ENCODE measurements around the gene ADAMTS17.
A peak's percentile ranks its signal among the peaks of the same experiment; 100 is the strongest.

The ADAMTS17 gene

DNA sequence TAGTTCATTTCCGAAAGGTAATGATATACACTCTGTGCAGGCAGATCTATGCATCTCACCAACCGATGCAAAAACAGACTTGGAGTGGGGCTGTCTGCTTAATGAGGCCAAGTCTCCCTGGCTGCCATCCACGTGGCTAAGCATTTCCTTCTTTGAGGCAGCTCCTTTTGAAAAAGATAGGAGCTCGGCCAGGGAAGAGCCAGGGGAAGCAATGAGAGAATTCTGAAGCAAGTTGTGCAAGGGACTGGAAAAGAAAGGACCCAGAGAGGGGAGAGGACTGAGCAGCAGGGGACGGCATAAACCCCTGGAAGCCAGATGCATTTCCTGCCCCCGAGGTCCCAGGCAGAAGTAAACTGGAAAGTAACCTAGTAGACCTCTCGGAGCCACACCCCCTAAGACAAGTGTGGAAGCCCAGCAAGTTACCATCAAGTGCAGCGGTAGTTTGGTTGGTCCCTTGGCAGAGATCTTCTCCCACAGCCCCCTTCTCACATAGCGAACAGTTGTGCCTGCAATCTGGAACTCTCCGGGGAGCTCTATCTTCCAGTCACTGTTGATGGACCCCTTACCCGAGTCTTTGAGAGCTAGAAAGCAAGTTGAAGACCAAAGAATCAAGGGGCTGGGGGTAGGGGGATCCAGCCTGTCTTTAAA lies 288.2 kb downstream of the ADAMTS17 start:
- peak overlapping the region; percentile 19; the same call in 1 of the 2 replicates for H3K27ac ChIP-seq
- TF ChIP-seq, protein P1, sequence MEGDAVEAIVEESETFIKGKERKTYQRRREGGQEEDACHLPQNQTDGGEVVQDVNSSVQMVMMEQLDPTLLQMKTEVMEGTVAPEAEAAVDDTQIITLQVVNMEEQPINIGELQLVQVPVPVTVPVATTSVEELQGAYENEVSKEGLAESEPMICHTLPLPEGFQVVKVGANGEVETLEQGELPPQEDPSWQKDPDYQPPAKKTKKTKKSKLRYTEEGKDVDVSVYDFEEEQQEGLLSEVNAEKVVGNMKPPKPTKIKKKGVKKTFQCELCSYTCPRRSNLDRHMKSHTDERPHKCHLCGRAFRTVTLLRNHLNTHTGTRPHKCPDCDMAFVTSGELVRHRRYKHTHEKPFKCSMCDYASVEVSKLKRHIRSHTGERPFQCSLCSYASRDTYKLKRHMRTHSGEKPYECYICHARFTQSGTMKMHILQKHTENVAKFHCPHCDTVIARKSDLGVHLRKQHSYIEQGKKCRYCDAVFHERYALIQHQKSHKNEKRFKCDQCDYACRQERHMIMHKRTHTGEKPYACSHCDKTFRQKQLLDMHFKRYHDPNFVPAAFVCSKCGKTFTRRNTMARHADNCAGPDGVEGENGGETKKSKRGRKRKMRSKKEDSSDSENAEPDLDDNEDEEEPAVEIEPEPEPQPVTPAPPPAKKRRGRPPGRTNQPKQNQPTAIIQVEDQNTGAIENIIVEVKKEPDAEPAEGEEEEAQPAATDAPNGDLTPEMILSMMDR (conservative IDR thresholded peaks at IDR 0.05), result no peak

DNA sequence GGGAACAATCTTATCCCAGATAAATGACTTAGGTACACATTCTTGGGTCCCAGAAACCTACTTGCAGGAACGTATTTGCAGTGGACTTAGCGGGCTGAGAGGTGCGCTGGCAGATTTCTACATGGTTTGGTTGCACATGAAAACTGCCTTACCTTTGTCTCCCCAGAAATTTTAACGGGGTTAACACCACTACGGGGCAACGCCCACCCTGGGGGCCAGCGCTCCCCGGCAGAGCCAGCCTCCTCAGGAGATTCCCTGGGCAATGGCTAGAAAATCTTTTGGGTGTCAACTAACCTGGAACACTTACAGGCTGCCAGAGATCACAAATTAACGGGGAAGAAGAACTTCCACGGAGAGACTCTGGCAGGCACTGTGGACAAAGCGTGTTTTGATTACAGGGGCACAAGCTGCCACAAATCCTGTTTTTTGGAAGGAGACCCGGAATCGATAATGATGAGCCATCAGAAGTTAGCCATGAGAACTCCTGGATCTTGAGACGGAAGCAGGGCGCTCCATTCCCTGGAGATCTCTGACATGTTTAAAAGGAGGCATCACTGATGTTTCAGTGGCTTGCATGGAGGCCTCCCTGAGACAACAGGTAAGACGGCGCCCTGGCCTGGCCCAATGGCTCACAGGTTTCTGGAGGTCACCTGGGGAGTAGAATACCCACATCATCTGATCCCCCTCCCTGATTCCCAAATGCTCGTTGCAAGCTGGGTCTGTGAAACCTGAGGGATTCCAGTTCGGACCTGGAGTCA lies 288.9 kb downstream of the ADAMTS17 start:
- H3K27ac ChIP-seq, result peak overlapping the region; percentile 19; the same call in 1 of the 2 replicates
- TF ChIP-seq, protein P1 (conservative IDR thresholded peaks at IDR 0.05), result no peak

DNA sequence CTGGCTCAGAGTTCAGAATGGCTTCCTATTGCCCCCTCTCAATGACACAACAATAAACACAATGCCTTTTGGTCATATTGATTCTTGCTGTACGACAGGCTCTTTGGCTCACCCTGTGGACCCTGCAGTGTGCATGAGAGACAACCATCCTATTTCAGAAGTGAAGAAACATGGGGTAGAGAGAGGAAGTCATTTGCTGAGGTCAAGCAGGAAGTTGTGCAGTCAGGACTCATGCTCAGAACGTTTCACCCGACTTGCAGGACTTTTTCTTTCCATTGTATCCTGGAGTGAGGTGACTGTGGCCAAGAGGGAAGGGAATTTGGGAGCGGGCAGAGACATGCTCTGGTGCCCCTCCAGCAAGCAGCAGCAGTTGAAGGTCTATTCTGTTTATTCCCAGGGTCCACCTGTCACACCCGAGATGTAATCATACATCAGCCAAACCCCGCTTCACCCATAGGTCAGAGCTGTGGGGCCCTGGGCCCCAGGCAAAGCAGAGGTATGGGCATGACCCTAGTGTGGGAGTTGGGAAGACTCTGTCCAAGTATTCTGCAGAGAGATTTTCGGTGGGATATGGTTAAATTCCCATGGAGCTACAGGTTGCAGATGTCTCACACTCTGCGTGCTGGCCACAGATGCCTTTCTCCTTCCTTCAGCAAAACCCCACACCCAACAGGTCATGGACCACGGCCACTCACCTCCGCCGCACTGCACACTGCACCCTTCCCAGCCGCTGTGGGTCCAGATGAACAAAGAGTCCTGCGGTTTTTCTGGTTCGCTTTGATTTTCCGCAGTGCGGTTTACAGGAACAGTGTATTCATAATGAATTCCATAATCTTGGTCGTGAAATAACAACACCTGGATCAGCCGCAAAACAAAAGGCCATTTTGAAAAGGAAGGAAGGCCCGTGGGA lies 290.6 kb downstream of the ADAMTS17 start:
- TF ChIP-seq, protein P1 (conservative IDR thresholded peaks at IDR 0.05), result no peak
- no peak overlapping the region for H3K27ac ChIP-seq

- H3K27ac ChIP-seq, result no peak overlapping the region
- TF ChIP-seq, protein P1 (conservative IDR thresholded peaks at IDR 0.05), result no peak
Measured at GRCh38 chr15:100049936-100050876, 291.6 kb downstream of the ADAMTS17 start.

DNA sequence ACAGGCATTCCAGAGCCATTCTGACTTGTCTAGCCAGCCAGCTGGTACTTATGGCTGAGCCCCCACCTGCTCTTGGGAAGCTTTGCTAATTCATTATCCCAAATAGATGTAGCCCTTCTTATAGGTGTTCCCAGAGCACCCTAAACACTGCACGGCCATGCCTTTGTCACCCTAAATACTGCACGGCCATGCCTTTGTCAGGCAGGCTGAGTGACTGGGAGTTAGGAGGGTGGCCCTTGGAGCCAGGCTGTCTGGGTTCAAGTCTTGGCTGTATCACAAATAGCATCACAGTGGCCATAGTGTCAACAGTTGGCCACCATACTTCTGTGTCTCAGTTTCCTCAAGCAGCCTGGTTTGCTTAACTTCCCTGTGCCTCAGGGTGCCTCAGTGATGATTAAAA lies 292.3 kb downstream of the ADAMTS17 start:
- H3K27ac ChIP-seq, result no peak overlapping the region
- TF ChIP-seq, protein P1 (conservative IDR thresholded peaks at IDR 0.05), result no peak

GRCh38 chr15:100048736-100049135 lies 293.0 kb downstream of the ADAMTS17 start:
- no peak overlapping the region for H3K27ac ChIP-seq
- TF ChIP-seq, protein P1 (conservative IDR thresholded peaks at IDR 0.05), result no peak

Data from VCaP (cell line).